Astrocyte of the cerebellum (primary cell): ENCODE measurements around the gene EIF4E3.

Experiments
- DNase-seq: peaks from one replicate; pipeline ENCODE4 v3.0.0-alpha.2; 2011; ENCODE audit warnings: low read depth
- H3K4me3 ChIP-seq: 2 replicates; pipeline ENCODE4 v1.5.1; 2011; ENCODE audit warnings: mild to moderate bottlenecking, low read depth, low read length, moderate library complexity
- in situ Hi-C: cut with HindIII; loops from 2 replicates; pipeline ENCODE4 v1.10.0; 2017; ENCODE audit warnings: low sequenced_read_pairs
- TF ChIP-seq, protein P1 (sequence below): IDR thresholded peaks from 2 replicates; pipeline ENCODE4 v1.5.1; 2012; ENCODE audit warnings: low read length, low read depth, moderate library complexity, mild to moderate bottlenecking; ENCODE audit errors: missing control alignments

Gene EIF4E3

DNA sequence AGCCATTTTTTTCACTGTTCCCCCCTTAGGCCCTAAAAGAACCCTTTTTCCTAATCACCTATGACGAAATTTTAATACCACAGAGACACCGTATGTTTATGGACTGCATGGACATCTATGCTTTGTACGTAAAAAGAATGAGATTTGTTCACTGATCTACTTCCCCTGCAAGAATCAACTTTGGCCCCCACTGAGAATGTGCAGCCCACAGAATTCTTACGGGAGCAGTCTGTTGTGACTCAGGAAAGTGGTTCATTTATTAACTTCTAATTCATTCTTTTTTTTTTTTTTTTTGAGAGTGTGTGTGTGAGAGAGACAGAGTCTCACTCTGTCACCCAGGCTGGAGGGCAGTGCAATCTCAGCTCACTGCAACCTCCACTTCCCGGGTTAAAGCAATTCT lies 17.6 kb downstream of the EIF4E3 start:
- H3K4me3 ChIP-seq, result no peak overlapping the region
- TF ChIP-seq, protein P1, sequence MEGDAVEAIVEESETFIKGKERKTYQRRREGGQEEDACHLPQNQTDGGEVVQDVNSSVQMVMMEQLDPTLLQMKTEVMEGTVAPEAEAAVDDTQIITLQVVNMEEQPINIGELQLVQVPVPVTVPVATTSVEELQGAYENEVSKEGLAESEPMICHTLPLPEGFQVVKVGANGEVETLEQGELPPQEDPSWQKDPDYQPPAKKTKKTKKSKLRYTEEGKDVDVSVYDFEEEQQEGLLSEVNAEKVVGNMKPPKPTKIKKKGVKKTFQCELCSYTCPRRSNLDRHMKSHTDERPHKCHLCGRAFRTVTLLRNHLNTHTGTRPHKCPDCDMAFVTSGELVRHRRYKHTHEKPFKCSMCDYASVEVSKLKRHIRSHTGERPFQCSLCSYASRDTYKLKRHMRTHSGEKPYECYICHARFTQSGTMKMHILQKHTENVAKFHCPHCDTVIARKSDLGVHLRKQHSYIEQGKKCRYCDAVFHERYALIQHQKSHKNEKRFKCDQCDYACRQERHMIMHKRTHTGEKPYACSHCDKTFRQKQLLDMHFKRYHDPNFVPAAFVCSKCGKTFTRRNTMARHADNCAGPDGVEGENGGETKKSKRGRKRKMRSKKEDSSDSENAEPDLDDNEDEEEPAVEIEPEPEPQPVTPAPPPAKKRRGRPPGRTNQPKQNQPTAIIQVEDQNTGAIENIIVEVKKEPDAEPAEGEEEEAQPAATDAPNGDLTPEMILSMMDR, result no peak
- in situ Hi-C loops, result no loop called here
- no peak for DNase-seq

DNA sequence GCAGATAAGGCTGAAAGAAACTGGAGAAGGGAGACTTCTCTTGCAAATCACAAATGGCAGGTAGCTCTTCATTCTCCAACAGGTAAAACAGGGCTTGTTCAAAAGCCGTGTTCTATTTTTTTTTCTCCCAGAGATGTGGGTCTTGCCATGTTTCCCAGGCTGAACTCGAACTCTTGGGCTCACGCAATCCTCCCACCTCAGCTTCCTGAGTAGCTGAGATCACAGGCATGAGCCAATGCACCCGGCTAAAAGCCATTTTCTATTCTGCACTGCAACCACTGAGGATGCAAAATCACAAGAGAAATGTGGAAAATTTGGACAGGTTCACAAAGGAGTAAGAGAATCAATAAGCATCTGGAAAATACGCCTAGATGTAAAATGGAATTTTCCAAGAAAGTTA lies 19.5 kb downstream of the EIF4E3 start:
- no peak for DNase-seq
- TF ChIP-seq, protein P1, result no peak
- H3K4me3 ChIP-seq, result no peak overlapping the region
- in situ Hi-C loops, result no loop called here

DNA sequence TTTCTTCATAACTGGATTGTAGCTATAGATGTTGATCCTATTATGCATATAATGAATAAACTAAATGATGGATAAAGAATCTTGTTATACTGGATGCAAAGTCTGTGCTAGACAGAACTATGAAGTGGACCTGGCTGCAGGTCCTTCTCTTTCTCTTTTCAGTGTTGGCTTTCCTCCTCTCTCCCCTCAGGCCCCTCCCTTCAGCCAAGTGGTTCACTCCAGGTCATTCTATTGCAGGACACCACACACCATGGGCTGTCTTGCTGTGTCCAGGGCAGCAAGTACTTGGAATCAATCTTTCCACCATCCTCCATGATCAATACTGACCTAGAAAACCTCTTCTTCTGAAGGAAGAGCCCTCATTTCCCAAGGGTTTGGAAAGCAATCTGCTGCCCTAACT lies 20.3 kb downstream of the EIF4E3 start:
- DNase-seq, result no peak
- in situ Hi-C loops, result no loop called here
- no peak overlapping the region for H3K4me3 ChIP-seq
- TF ChIP-seq, protein P1, result no peak

DNA sequence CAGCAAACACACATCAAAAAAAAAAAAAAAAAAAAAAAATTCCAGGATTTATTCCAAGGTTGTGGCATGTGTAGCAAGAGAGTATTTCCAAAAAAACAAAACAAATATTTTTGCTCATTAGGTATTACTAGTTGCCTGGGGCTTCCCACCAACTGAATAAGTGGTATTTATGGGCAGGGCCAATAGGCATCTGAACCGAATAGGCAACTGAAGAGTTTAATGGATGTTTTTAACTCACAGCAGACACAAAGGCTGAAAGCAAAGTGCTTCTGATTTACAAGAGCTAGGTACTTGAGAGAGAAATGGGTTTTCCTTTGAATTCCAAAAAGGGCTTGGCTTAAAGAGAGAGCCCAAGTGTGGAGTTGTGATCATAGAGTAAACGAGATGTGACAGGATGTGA lies 21.4 kb downstream of the EIF4E3 start:
- in situ Hi-C loops, result no loop called here
- H3K4me3 ChIP-seq, result no peak overlapping the region
- TF ChIP-seq, protein P1, result no peak
- no peak for DNase-seq

DNA sequence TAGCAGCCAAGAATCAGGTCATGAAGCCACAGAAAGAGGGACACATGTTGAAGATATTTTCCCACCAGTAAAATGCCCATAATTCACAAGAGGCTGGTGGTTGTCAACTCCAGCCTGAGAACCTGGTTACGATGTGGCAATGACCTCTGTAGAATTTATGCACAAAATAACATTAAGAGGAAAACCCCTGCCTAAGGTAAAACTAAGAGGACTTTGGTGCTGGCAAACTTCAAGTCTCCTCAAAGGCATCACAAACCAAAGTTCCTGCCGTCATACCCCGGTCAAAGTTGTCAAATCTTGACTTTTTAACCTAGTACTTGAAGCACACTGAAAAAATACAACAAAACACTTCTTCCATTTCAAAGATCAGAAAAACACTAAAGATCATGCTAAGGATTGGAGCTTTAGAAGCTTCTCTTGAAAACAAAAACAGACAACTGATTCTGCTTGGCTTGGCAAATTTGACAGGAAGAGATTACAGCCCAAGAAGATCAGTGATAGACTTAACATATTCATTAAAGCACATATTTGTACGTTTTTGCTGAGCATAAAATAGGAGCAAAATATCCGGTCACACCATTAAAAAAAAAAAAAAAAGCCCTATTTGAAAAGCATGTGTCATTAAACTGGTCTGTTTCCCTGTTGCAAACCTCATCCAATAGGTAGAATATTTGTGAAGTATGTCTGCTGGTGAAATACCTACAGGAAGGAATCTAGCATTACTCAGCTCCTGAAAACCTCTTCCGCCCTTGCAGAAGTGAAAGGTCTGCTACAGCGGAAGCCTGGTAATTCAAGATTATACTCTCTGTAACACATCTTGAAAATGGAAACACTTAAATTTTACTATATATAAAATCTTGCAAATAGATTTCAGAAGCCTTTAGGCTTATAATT lies 22.8 kb downstream of the EIF4E3 start:
- in situ Hi-C loops, result no loop called here
- TF ChIP-seq, protein P1, result no peak
- no peak overlapping the region for H3K4me3 ChIP-seq
- DNase-seq, result no peak

DNA sequence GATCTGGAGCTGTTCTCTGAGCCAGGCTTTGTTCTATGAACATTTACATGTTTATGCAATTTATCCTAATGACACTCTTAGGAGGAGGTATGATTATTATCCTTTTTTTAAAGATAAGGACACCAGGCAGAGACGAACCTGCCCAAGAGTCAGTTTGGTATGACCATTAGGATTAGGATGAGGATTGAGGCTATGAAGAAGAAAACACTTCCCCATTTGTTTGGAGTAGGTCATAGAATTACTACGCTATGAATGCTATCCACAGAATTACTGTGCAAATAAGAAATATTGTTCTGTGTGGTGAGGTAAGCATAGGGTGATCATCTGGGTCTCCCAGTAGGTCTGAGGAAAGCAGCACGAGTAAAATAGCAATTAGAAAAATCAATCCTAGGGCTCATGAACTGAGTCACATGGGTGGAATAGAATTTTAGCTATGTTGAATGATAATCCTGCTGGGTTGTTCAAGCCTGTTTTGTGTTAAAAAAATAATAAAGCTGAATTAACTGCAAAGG lies 23.9 kb downstream of the EIF4E3 start:
- in situ Hi-C loops, result no loop called here
- TF ChIP-seq, protein P1, result no peak
- no peak for DNase-seq
- H3K4me3 ChIP-seq, result no peak overlapping the region
